Ishikawa (cell line): ENCODE data around the gene TBC1D2B.

Experiments used
- CEBPB ChIP-seq: IDR thresholded peaks from 2 replicates; pipeline ENCODE4 v1.6.1; 2012
- CREB1 ChIP-seq: IDR thresholded peaks from 2 replicates; pipeline ENCODE4 v1.6.1; 2012; ENCODE audit warnings: low read depth
- EGR1 ChIP-seq: IDR thresholded peaks from 2 replicates; pipeline ENCODE4 v1.6.1; 2012
- EP300 ChIP-seq: IDR thresholded peaks from 2 replicates; pipeline ENCODE4 v1.6.1; 2012; ENCODE audit warnings: borderline replicate concordance
- FOXM1 ChIP-seq: IDR thresholded peaks from 2 replicates; pipeline ENCODE4 v1.6.1; 2012; ENCODE audit warnings: low read depth, borderline replicate concordance
- MAX ChIP-seq: IDR thresholded peaks from 2 replicates; pipeline ENCODE4 v1.6.1; 2012
- NFIC ChIP-seq: IDR thresholded peaks from 2 replicates; pipeline ENCODE4 v1.6.1; 2012
- RAD21 ChIP-seq: IDR thresholded peaks from 2 replicates; pipeline ENCODE4 v1.6.1; 2012; ENCODE audit warnings: low read depth
- REST ChIP-seq: IDR thresholded peaks from 2 replicates; pipeline ENCODE4 v1.6.1; 2012; ENCODE audit warnings: low read depth, mild to moderate bottlenecking
- TAF1 ChIP-seq: IDR thresholded peaks from 2 replicates; pipeline ENCODE4 v1.6.1; 2012; ENCODE audit warnings: low read depth, mild to moderate bottlenecking
- TCF12 ChIP-seq: IDR thresholded peaks from 2 replicates; pipeline ENCODE4 v1.6.1; 2012; ENCODE audit warnings: low read depth
- TEAD4 ChIP-seq: IDR thresholded peaks from 2 replicates; pipeline ENCODE4 v1.6.1; 2012
- USF1 ChIP-seq: IDR thresholded peaks from 2 replicates; pipeline ENCODE4 v1.6.1; 2012
- YY1 ChIP-seq: IDR thresholded peaks from 2 replicates; pipeline ENCODE4 v1.6.1; 2012; ENCODE audit warnings: low read depth
- ZBTB7A ChIP-seq: IDR thresholded peaks from 2 replicates; pipeline ENCODE4 v1.6.1; 2012; ENCODE audit warnings: low read depth

Gene TBC1D2B

GRCh38 chr15:78065973-78066946 is 11.3 kb downstream of the TBC1D2B start:
- no peak for TF ChIP-seq YY1

- TF ChIP-seq CEBPB (no peak), ZBTB7A (no peak), MAX (no peak), EGR1 (no peak), RAD21 (no peak), NFIC (no peak), YY1 (no peak), TEAD4 (no peak), USF1 (no peak), CREB1 (no peak), EP300 (no peak)
Measured at GRCh38 chr15:78065284-78065872, 12.1 kb downstream of the TBC1D2B start.

GRCh38 chr15:78064544-78064943 is 13.0 kb downstream of the TBC1D2B start:
- TF ChIP-seq ZBTB7A (no peak), TAF1 (no peak), EGR1 (no peak), CREB1 (no peak)

- TF ChIP-seq TCF12 (no peak), ZBTB7A (no peak), TAF1 (no peak), NFIC (no peak), EGR1 (no peak), CEBPB (no peak), EP300 (no peak), CREB1 (no peak), YY1 (no peak)
Measured at GRCh38 chr15:78063970-78064385, 13.5 kb downstream of the TBC1D2B start.

GRCh38 chr15:78063217-78063616 is 14.3 kb downstream of the TBC1D2B start:
- TF ChIP-seq EGR1 (no peak), EP300 (no peak), MAX (no peak), TAF1 (no peak), TCF12 (no peak), FOXM1 (no peak), NFIC (no peak), ZBTB7A (no peak), REST (no peak), RAD21 (no peak), CEBPB (no peak), YY1 (no peak), TEAD4 (no peak), CREB1 (no peak)

GRCh38 chr15:78061963-78062427 is 15.5 kb downstream of the TBC1D2B start:
- TF ChIP-seq TEAD4 (no peak), EGR1 (no peak), CEBPB (no peak), NFIC (no peak), FOXM1 (no peak), YY1 (no peak), TAF1 (no peak), EP300 (no peak), RAD21 (no peak), CREB1 (no peak), USF1 (no peak), ZBTB7A (no peak), REST (no peak)
